Osteocyte (in vitro differentiated cells): ENCODE data around the gene RDX. TPM values are rescaled to one million over a fixed set of nuclear protein-coding genes. Genes with fewer than 3 reads are reported as not detected.
A peak's percentile ranks its signal among the peaks of the same experiment; 100 is the strongest.

Experiments used
- DNase-seq: peaks from one replicate; pipeline ENCODE4 v3.0.0; 2021; ENCODE audit warnings: mixed read lengths; ENCODE audit not compliant: unreplicated experiment; ENCODE audit errors: extremely low spot score
- H3K27ac Mint-ChIP-seq: one replicate; pipeline ENCODE4 v1.8.0; 2021; ENCODE audit warnings: mild to moderate bottlenecking, mixed read lengths; ENCODE audit not compliant: unreplicated experiment
- H3K27me3 Mint-ChIP-seq: one replicate; pipeline ENCODE4 v1.8.0; 2021; ENCODE audit warnings: mixed read lengths; ENCODE audit not compliant: unreplicated experiment
- H3K36me3 Mint-ChIP-seq: one replicate; pipeline ENCODE4 v1.8.0; 2021; ENCODE audit warnings: mixed read lengths; ENCODE audit not compliant: unreplicated experiment
- H3K4me1 Mint-ChIP-seq: one replicate; pipeline ENCODE4 v1.8.0; 2021; ENCODE audit warnings: mixed read lengths; ENCODE audit not compliant: unreplicated experiment
- H3K4me3 Mint-ChIP-seq: one replicate; pipeline ENCODE4 v1.8.0; 2021; ENCODE audit warnings: mild to moderate bottlenecking, moderate library complexity, mixed read lengths; ENCODE audit not compliant: unreplicated experiment
- H3K9me3 Mint-ChIP-seq: one replicate; pipeline ENCODE4 v1.8.0; 2021; ENCODE audit warnings: mixed read lengths; ENCODE audit not compliant: unreplicated experiment
- CTCF ChIP-seq: fragments of 200-600 bp; sonication (generic); IDR thresholded peaks from 2 replicates; pipeline ENCODE4 v1.5.0; 2021; ENCODE audit warnings: antibody characterized with exemption, mild to moderate bottlenecking, moderate library complexity
- total RNA-seq: library from RNA; stranded (reverse); gene quantifications from 2 replicates; pipeline ENCODE4 v1.2.1, GENCODE V29; 2021

Gene RDX
- total RNA-seq, 1 donor from 2014 or later: 163 TPM

- H3K9me3 Mint-ChIP-seq: no peaks in the 10 kb centered on the region
- no peak overlapping the region for H3K27ac Mint-ChIP-seq
- H3K36me3 Mint-ChIP-seq: peaks cover 14% of the 10 kb centered on the region
- no peak overlapping the region for H3K4me3 Mint-ChIP-seq
- H3K27me3 Mint-ChIP-seq: no peaks in the 10 kb centered on the region
- no peak for TF ChIP-seq CTCF
- DNase-seq: no peak
- H3K4me1 Mint-ChIP-seq: peaks cover 11% of the 10 kb centered on the region
Measured at GRCh38 chr11:110153474-110153873, 142.9 kb downstream of the RDX start.

GRCh38 chr11:110152199-110152598, 144.2 kb downstream of the RDX start:
- Mint-ChIP-seq H3K36me3 (peaks cover 10% of the 10 kb centered on the region), H3K27me3 (no peaks in the 10 kb centered on the region), H3K4me1 (peaks cover 16% of the 10 kb centered on the region), H3K27ac (peak overlapping the region; percentile 12), H3K9me3 (no peaks in the 10 kb centered on the region), H3K4me3 (no peak overlapping the region)
- DNase-seq: no peak
- no peak for TF ChIP-seq CTCF

- no peak for DNase-seq
- Mint-ChIP-seq H3K9me3 (no peaks in the 10 kb centered on the region), H3K27ac (no peak overlapping the region), H3K4me3 (no peak overlapping the region), H3K27me3 (no peaks in the 10 kb centered on the region), H3K4me1 (peaks cover 16% of the 10 kb centered on the region), H3K36me3 (peaks cover 12% of the 10 kb centered on the region)
- no peak for TF ChIP-seq CTCF
Measured at GRCh38 chr11:110148775-110149744, 147.4 kb downstream of the RDX start.

- Mint-ChIP-seq H3K36me3 (peaks cover 8% of the 10 kb centered on the region), H3K9me3 (no peaks in the 10 kb centered on the region), H3K4me3 (no peak overlapping the region), H3K27me3 (no peaks in the 10 kb centered on the region), H3K4me1 (peaks cover 16% of the 10 kb centered on the region), H3K27ac (no peak overlapping the region)
- no peak for DNase-seq
- TF ChIP-seq CTCF: no peak
Measured at GRCh38 chr11:110147962-110148709, 148.3 kb downstream of the RDX start.

- H3K4me1 Mint-ChIP-seq: no peaks in the 10 kb centered on the region
- no peak overlapping the region for H3K4me3 Mint-ChIP-seq
- no peak for DNase-seq
- H3K27me3 Mint-ChIP-seq: no peaks in the 10 kb centered on the region
- H3K9me3 Mint-ChIP-seq: peaks cover 7% of the 10 kb centered on the region
- no peak for TF ChIP-seq CTCF
- H3K36me3 Mint-ChIP-seq: peaks cover 15% of the 10 kb centered on the region
- H3K27ac Mint-ChIP-seq: no peak overlapping the region
Measured at GRCh38 chr11:110141812-110142211, 154.6 kb downstream of the RDX start.
